Nephron (organoid): Measurements from ENCODE around the gene SHF.
A peak's percentile ranks its signal among the peaks of the same experiment; 100 is the strongest.

Experiments used
- H3K27ac Mint-ChIP-seq, 3 experiments: 2 replicates each; pipeline ENCODE4 v1.8.0; 2020; ENCODE audit warnings: mixed read lengths in 3 of 3, mild to moderate bottlenecking in 2 of 3, moderate library complexity in 1 of 3
- H3K27me3 Mint-ChIP-seq: 2 replicates; pipeline ENCODE4 v1.8.0; 2021; ENCODE audit warnings: low read depth, mild to moderate bottlenecking, moderate library complexity, mixed read lengths
- H3K36me3 Mint-ChIP-seq: 2 replicates; pipeline ENCODE4 v1.8.0; 2020; ENCODE audit warnings: low read depth, mixed read lengths
- H3K4me1 Mint-ChIP-seq: 2 replicates; pipeline ENCODE4 v1.8.0; 2020; ENCODE audit warnings: mixed read lengths
- H3K4me3 Mint-ChIP-seq, 3 experiments: 2 replicates each; pipeline ENCODE4 v1.8.0; 2020; ENCODE audit warnings: mild to moderate bottlenecking in 3 of 3, mixed read lengths in 3 of 3, moderate library complexity in 2 of 3
- H3K9me3 Mint-ChIP-seq: 2 replicates; pipeline ENCODE4 v1.8.0; 2020; ENCODE audit warnings: mixed read lengths
- CTCF ChIP-seq, 3 experiments: fragments of 200-600 bp; sonication (generic); IDR thresholded peaks; one replicate each; pipeline ENCODE4 v1.5.0; 2021; ENCODE audit warnings: antibody characterized with exemption in 3 of 3; ENCODE audit not compliant: unreplicated experiment in 3 of 3

The SHF gene

GRCh38 chr15:45169608-45170480 is 17.9 kb downstream of the SHF start:
- TF ChIP-seq CTCF (IDR thresholded peaks at IDR 0.05; ENCODE audit: unreplicated experiment in 3 of 3): no peak
- H3K9me3 Mint-ChIP-seq: no peaks in the 10 kb centered on the region
- no peak overlapping the region for H3K4me3 Mint-ChIP-seq
- H3K36me3 Mint-ChIP-seq: peaks cover 22% of the 10 kb centered on the region
- peak overlapping the region; percentile 46 to 48 (median 47) for H3K27ac Mint-ChIP-seq
- H3K27me3 Mint-ChIP-seq: peaks cover 3% of the 10 kb centered on the region
- peaks cover 10% of the 10 kb centered on the region for H3K4me1 Mint-ChIP-seq

DNA sequence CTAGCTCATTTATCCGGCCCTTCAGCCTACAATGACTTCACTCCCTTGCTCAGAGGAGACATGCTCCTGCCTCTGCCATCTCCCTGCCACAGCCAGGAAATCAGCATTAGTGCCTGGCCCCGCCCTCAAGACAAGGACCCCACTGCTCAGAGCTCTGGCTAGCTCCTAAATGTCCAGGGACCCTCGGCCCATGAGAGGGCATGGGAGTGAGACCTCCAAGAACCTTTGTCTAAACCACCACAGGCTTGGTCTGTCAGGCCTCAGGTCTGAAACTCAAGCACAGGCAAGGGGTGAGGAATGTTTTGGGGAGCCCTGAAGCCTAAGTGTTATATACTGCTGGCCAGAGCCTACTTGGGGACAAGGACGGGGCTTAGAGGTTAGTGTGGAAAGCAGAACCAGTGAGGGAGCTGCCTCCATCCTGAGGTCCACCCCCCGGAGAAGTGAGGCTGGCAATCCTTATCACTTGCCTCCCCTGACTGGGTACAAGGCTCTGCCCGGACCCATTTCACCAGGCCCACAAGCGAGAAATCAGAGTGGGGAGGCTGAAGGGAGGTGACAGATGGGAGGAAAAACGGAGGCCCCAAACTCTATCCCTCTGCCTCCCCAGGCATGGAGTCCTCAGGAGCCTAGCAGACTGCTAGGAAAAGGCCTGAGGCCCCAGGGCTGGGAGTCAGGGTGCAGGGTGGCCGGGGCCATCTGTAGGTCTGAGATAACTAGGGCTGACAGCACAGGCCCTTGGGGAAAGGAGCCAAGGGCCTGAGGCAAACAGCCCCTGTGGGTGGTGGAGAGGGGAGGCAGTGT is 18.8 kb downstream of the SHF start:
- H3K36me3 Mint-ChIP-seq: peaks cover 15% of the 10 kb centered on the region
- TF ChIP-seq CTCF (IDR thresholded peaks at IDR 0.05; ENCODE audit: unreplicated experiment in 3 of 3): no peak
- no peaks in the 10 kb centered on the region for H3K9me3 Mint-ChIP-seq
- H3K27ac Mint-ChIP-seq: peak overlapping the region; percentile 82 to 95 (median 91)
- H3K4me3 Mint-ChIP-seq: peak overlapping the region; percentile 48 to 78 (median 61)
- peaks cover 3% of the 10 kb centered on the region for H3K27me3 Mint-ChIP-seq
- H3K4me1 Mint-ChIP-seq: peaks cover 10% of the 10 kb centered on the region

DNA sequence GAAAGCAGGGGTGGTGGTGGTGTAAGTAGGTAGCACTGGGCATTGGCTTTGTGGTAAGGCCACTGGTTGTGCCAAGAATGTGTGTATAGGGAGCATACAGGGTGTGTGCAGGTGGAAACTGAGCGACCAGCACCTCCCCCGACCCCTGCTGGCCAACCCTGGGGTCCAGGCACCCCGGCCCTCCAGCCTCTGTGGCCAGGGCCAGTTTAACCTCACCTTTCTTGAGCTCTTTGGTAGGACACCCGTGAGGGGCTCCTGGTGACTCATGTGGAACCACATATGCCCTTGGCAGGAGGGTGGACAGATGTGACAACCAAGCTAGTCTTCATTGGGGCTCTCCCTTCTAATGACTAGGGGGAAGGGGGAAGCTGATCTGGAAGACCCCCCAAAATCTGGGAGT is 19.5 kb downstream of the SHF start:
- no peaks in the 10 kb centered on the region for H3K9me3 Mint-ChIP-seq
- H3K27me3 Mint-ChIP-seq: no peaks in the 10 kb centered on the region
- peak overlapping the region in 2 of 3 experiments; percentile 55 to 78 for H3K4me3 Mint-ChIP-seq
- H3K27ac Mint-ChIP-seq: peak overlapping the region; percentile 82 to 95 (median 91)
- no peak for TF ChIP-seq CTCF (IDR thresholded peaks at IDR 0.05; ENCODE audit: unreplicated experiment in 3 of 3)
- peaks cover 8% of the 10 kb centered on the region for H3K36me3 Mint-ChIP-seq
- peaks cover 10% of the 10 kb centered on the region for H3K4me1 Mint-ChIP-seq

DNA sequence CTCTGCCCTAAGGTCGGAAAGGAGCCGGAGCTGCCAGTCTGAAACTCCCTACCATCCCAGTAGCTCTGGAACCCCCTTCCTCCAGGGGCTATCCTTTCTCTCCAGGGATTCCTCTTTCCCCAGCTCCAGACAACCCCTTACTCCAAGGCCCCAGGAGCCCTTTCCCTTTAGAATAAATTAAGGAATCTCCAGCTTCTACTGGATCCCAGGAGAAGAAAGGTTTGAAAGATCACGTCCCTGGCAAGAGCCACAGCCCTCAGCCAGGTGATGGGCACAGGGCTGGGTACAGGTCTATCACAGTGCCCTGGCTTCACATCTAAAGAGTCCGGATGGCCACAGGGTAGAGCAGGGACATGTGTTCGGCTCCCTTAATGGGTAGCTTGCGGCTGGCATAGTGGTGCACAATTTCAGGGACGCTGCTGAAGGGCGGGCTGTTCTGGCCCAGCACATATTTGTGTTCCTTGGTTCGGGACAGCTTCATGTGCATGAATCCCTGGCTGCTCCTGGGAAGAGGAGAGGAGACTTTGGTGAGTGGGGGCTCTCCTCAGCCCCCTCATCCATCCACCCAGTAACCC is 20.0 kb downstream of the SHF start:
- H3K4me3 Mint-ChIP-seq: peak overlapping the region; percentile 61 to 74 (median 73)
- H3K27me3 Mint-ChIP-seq: no peaks in the 10 kb centered on the region
- TF ChIP-seq CTCF (IDR thresholded peaks at IDR 0.05; ENCODE audit: unreplicated experiment in 3 of 3): no peak
- peaks cover 8% of the 10 kb centered on the region for H3K36me3 Mint-ChIP-seq
- H3K9me3 Mint-ChIP-seq: no peaks in the 10 kb centered on the region
- H3K4me1 Mint-ChIP-seq: peaks cover 10% of the 10 kb centered on the region
- peak overlapping the region; percentile 82 to 92 (median 91) for H3K27ac Mint-ChIP-seq

DNA sequence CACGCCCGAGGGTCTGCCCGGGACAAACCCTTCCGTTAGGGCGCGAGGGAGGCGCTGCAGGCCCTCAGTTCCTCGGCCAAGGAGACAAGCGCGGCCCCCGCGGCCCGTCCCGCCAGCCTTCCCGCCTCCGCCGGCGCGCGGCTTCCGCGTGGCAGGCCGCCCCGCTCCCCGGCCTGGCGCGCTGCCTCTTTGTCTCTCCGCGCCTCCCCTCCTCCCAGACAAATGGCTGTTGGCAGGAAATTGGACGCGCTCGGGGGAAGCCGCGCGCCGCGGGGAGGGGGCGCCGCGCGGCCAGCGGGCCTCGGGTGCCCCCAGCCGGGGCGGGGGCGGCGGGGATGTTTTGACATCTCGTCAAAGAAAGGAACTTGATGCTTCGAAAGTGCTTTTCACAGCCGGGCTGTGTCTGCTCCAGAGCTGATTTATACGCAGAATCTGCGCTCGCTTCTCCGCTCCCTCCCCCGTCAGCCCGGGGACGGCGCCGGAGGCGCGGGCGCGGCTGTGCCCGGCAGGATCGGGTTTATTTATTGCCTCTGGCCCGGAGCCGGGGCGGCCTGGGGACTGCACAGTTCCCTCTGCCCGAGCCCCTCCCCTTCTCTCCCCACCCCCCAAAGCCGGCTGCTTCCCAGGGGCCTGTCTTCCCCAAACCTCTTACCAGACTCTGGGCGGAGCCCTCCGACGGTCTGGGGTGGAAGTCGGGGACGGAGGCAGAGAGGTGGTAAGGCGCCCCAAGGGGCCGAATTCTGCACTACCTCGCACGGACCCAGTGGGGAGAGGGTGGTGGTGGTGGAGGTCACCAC is 20.7 kb downstream of the SHF start:
- no peaks in the 10 kb centered on the region for H3K27me3 Mint-ChIP-seq
- peak overlapping the region; percentile 61 to 74 (median 73) for H3K4me3 Mint-ChIP-seq
- H3K4me1 Mint-ChIP-seq: peaks cover 10% of the 10 kb centered on the region
- peak; percentile 49 to 58 (median 57) for TF ChIP-seq CTCF (IDR thresholded peaks at IDR 0.05; ENCODE audit: unreplicated experiment in 3 of 3)
- peaks cover 8% of the 10 kb centered on the region for H3K36me3 Mint-ChIP-seq
- H3K27ac Mint-ChIP-seq: peak overlapping the region; percentile 82 to 92 (median 91)
- H3K9me3 Mint-ChIP-seq: no peaks in the 10 kb centered on the region
